CD4-positive, alpha-beta T cell (primary cell): Measurements from ENCODE around the gene DGKI. TPM values are rescaled to one million over a fixed set of nuclear protein-coding genes. Genes with fewer than 3 reads are reported as not detected.

ENCODE experiments used
- ATAC-seq: fragments of 200-7000 bp; cut with Tn5 transposase; one replicate; pipeline ENCODE4 v1.10.0; 2022; ENCODE audit warnings: mild to moderate bottlenecking; ENCODE audit not compliant: poor library complexity
- CTCF ChIA-PET: fragments of 350-600 bp; sonication (Branson Sonifier 250); formaldehyde crosslinking; loops from one replicate; lab custom pipeline; 2021; ENCODE audit warnings: antibody characterized with exemption, inconsistent platforms; lab: Charles Lee
- POLR2A ChIA-PET: fragments of 350-600 bp; sonication (Branson Sonifier 250); formaldehyde crosslinking; loops from one replicate; lab custom pipeline; 2021; ENCODE audit warnings: antibody characterized with exemption, inconsistent platforms; lab: Charles Lee
- DNase-seq, 14 experiments: peaks; one replicate each; pipeline ENCODE4 v3.0.0-alpha.2; 2013 to 2020; ENCODE audit warnings: mixed read lengths in 2 of 14
- H3K27ac ChIP-seq, 2 donors: one replicate each; pipeline versions ENCODE4 v1.5.1 to v1.7.0; 2013; ENCODE audit warnings: low read length in 2 of 2, low read depth in 1 of 2, mild to moderate bottlenecking in 1 of 2
- H3K27me3 ChIP-seq, 2 experiments: 1 replicate in 1 of 2; 2 replicates in 1 of 2; pipeline versions ENCODE4 v1.6.1 to v1.7.0; 2013; ENCODE audit warnings: low read length in 2 of 2, control low read depth in 1 of 2, mild to moderate bottlenecking in 1 of 2, moderate library complexity in 1 of 2; ENCODE audit not compliant: insufficient read depth in 2 of 2, control insufficient read depth in 1 of 2
- H3K36me3 ChIP-seq: one replicate; pipeline ENCODE4 v1.6.1; 2013; ENCODE audit warnings: low read length, control low read depth; ENCODE audit not compliant: insufficient read depth
- H3K4me1 ChIP-seq: one replicate; pipeline ENCODE4 v1.6.1; 2013; ENCODE audit warnings: low read length, control low read depth; ENCODE audit not compliant: insufficient read depth
- H3K4me3 ChIP-seq: one replicate; pipeline ENCODE4 v1.5.1; 2013; ENCODE audit warnings: mild to moderate bottlenecking, low read length, moderate library complexity
- H3K9me3 ChIP-seq, 2 experiments: 1 replicate in 1 of 2; 2 replicates in 1 of 2; pipeline versions ENCODE4 v1.6.1 to v1.7.0; 2013; ENCODE audit warnings: low read length in 2 of 2, mild to moderate bottlenecking in 2 of 2, control low read depth in 1 of 2, moderate library complexity in 1 of 2; ENCODE audit not compliant: control insufficient read depth in 1 of 2, insufficient read depth in 1 of 2
- H3K27ac Mint-ChIP-seq: one replicate; pipeline ENCODE4 v1.8.0; 2020; ENCODE audit warnings: mixed read lengths
- H3K27me3 Mint-ChIP-seq: one replicate; pipeline ENCODE4 v1.8.0; 2021; ENCODE audit warnings: mixed read lengths
- H3K36me3 Mint-ChIP-seq: one replicate; pipeline ENCODE4 v1.8.0; 2021; ENCODE audit warnings: low read depth, mixed read lengths
- H3K4me1 Mint-ChIP-seq: one replicate; pipeline ENCODE4 v1.8.0; 2021; ENCODE audit warnings: low read depth, mixed read lengths
- H3K4me3 Mint-ChIP-seq: one replicate; pipeline ENCODE4 v1.8.0; 2020; ENCODE audit warnings: mild to moderate bottlenecking, mixed read lengths
- H3K9me3 Mint-ChIP-seq: one replicate; pipeline ENCODE4 v1.8.0; 2020; ENCODE audit warnings: mixed read lengths
- intact Hi-C, 2 experiments: fragments of 100-400 bp; cut with DNase I in 1 of 2; cut with micrococcal nuclease in 1 of 2; formaldehyde crosslinking; loops; one replicate each; pipeline versions ENCODE4 v1.15.1 to v1.9.0; 2023 to 2025; cut with DNase I, micrococcal nuclease
- total RNA-seq, 174 experiments: library from RNA in 2 of 174; stranded (reverse) in 2 of 174; gene quantifications; one replicate each; pipeline ENCODE4 v1.2.3 and lab custom pipeline; 2021 to 2026
- TF ChIP-seq, protein P1 (sequence below): fragments of 200-600 bp; IDR thresholded peaks from one replicate; pipeline ENCODE4 v1.8.0; 2022; ENCODE audit warnings: antibody characterized with exemption, mild to moderate bottlenecking

The DGKI gene
- total RNA-seq, 2 experiments from 2014 or later: not detected

DNA sequence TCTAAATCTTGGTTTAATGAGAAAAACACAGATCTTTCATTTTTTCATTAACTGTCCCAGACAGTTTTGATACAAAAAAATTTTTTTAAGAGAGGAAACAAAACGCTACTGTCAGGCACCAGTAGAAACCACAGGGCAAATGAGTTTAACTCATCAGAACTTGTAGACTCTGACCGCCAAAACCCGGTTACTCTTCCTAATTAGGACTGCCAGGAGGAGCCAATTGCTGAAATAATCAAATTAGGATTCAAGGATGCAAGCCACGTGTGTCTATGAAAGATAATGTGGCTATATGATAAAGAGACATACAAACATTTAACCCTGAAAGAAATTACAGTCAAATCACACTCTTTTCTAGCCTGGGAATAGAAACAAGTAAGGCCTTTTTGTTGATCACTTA is 154.4 kb downstream of the DGKI start:
- H3K27me3 ChIP-seq: no peaks in the 10 kb centered on the region
- H3K4me1 ChIP-seq: no peaks in the 10 kb centered on the region
- H3K9me3 Mint-ChIP-seq: no peaks in the 10 kb centered on the region
- POLR2A ChIA-PET: no interaction called here
- CTCF ChIA-PET: interaction anchor here (0.8 kb wide), 1 partner anchor 13 kb away, joined by 3 read pairs; no protein-coding TSS in a partner anchor
- H3K4me3 Mint-ChIP-seq: no peak overlapping the region
- H3K36me3 ChIP-seq: no peaks in the 10 kb centered on the region
- no peak overlapping the region for H3K27ac ChIP-seq
- H3K4me3 ChIP-seq: no peak overlapping the region
- TF ChIP-seq, protein P1, sequence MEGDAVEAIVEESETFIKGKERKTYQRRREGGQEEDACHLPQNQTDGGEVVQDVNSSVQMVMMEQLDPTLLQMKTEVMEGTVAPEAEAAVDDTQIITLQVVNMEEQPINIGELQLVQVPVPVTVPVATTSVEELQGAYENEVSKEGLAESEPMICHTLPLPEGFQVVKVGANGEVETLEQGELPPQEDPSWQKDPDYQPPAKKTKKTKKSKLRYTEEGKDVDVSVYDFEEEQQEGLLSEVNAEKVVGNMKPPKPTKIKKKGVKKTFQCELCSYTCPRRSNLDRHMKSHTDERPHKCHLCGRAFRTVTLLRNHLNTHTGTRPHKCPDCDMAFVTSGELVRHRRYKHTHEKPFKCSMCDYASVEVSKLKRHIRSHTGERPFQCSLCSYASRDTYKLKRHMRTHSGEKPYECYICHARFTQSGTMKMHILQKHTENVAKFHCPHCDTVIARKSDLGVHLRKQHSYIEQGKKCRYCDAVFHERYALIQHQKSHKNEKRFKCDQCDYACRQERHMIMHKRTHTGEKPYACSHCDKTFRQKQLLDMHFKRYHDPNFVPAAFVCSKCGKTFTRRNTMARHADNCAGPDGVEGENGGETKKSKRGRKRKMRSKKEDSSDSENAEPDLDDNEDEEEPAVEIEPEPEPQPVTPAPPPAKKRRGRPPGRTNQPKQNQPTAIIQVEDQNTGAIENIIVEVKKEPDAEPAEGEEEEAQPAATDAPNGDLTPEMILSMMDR: no peak
- H3K36me3 Mint-ChIP-seq: no peaks in the 10 kb centered on the region
- H3K27me3 Mint-ChIP-seq: peaks cover 19% of the 10 kb centered on the region
- DNase-seq: no peak
- no peaks in the 10 kb centered on the region for H3K9me3 ChIP-seq
- H3K27ac Mint-ChIP-seq: no peak overlapping the region
- H3K4me1 Mint-ChIP-seq: no peaks in the 10 kb centered on the region
- intact Hi-C loops: no loop called here
- ATAC-seq: no peak

DNA sequence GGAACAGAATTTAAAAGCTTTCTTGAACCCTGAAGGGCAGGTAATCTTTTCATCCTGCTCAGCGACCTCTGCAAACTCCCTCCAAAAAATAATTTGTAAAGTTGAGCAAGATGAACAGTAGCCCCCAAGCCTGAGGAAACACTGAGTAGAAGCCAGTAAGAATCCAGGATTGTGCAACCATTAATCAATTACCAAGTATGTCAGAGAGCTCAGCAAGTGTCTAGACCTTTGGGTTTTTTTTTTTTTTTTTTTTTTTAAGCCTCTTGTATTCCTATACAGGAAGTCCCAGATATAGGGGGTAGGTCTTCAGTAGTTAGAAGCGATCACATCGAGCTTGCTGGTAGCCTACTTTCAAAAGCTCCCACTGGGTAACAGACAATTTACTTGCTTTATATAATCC is 155.2 kb downstream of the DGKI start:
- H3K27me3 ChIP-seq: no peaks in the 10 kb centered on the region
- POLR2A ChIA-PET: no interaction called here
- H3K27ac Mint-ChIP-seq: no peak overlapping the region
- TF ChIP-seq, protein P1: no peak
- no peak overlapping the region for H3K27ac ChIP-seq
- no peaks in the 10 kb centered on the region for H3K36me3 ChIP-seq
- intact Hi-C loops: no loop called here
- no peaks in the 10 kb centered on the region for H3K9me3 Mint-ChIP-seq
- H3K4me1 Mint-ChIP-seq: no peaks in the 10 kb centered on the region
- no peak for DNase-seq
- H3K36me3 Mint-ChIP-seq: no peaks in the 10 kb centered on the region
- H3K9me3 ChIP-seq: no peaks in the 10 kb centered on the region
- H3K4me3 Mint-ChIP-seq: no peak overlapping the region
- H3K27me3 Mint-ChIP-seq: peaks cover 19% of the 10 kb centered on the region
- H3K4me1 ChIP-seq: no peaks in the 10 kb centered on the region
- H3K4me3 ChIP-seq: no peak overlapping the region
- CTCF ChIA-PET: interaction anchor here (0.8 kb wide), 1 partner anchor 13 kb away, joined by 3 read pairs; no protein-coding TSS in a partner anchor
- no peak for ATAC-seq

DNA sequence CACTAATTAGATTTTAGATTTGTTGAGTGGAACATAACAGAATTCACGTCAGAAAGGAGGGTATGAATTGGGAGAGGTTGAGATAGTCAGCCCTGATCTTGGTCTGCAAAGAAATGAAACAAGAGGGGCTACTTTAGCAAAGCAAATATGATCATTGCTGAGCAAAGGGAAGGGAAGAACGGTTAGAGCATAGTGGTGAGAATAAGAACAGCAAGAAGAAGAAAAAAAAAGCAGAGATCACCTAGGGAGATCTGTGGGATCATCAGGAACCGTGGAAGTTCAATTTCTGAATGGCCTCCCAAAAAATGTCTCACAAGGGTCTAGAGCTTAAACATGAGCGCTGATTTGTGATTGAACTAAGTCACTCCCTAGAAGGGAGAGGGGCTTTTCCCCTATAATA is 156.1 kb downstream of the DGKI start:
- no peaks in the 10 kb centered on the region for H3K4me1 ChIP-seq
- no peak overlapping the region for H3K4me3 Mint-ChIP-seq
- H3K27ac Mint-ChIP-seq: no peak overlapping the region
- ChIA-PET POLR2A (no interaction called here), CTCF (no interaction called here)
- peaks cover 22% of the 10 kb centered on the region for H3K27me3 Mint-ChIP-seq
- H3K36me3 Mint-ChIP-seq: no peaks in the 10 kb centered on the region
- H3K4me1 Mint-ChIP-seq: no peaks in the 10 kb centered on the region
- no peaks in the 10 kb centered on the region for H3K9me3 Mint-ChIP-seq
- no peak for ATAC-seq
- no peaks in the 10 kb centered on the region for H3K36me3 ChIP-seq
- H3K9me3 ChIP-seq: no peaks in the 10 kb centered on the region
- intact Hi-C loops: no loop called here
- TF ChIP-seq, protein P1: no peak
- H3K27ac ChIP-seq: no peak overlapping the region
- no peaks in the 10 kb centered on the region for H3K27me3 ChIP-seq
- no peak for DNase-seq
- no peak overlapping the region for H3K4me3 ChIP-seq
